WTC11 (cell line): ENCODE data around the gene NDUFA3. TPM values are rescaled to one million over a fixed set of nuclear protein-coding genes. Genes with fewer than 3 reads are reported as not detected.

Source experiments
- ATAC-seq: fragments of 200-7000 bp; cut with Tn5 transposase; 2 replicates; pipeline ENCODE4 v1.10.0; 2021; ENCODE audit warnings: mild to moderate bottlenecking, moderate library complexity
- CTCF ChIA-PET: fragments of 300-600 bp; sonication (Branson Sonifier 250); formaldehyde crosslinking; loops from one replicate; lab custom pipeline; 2021; ENCODE audit warnings: antibody characterized with exemption; lab: Charles Lee
- POLR2A ChIA-PET: fragments of 350-600 bp; sonication (Branson Sonifier 250); formaldehyde crosslinking; loops from one replicate; lab custom pipeline; 2021; ENCODE audit warnings: antibody characterized with exemption; lab: Charles Lee
- DNase-seq: peaks from one replicate; pipeline ENCODE4 v3.0.0; 2021; ENCODE audit warnings: low spot score
- H3K27ac Mint-ChIP-seq: 2 replicates; pipeline ENCODE4 v1.8.0; 2021; ENCODE audit warnings: mixed read lengths
- H3K27me3 Mint-ChIP-seq: 2 replicates; pipeline ENCODE4 v1.8.0; 2021; ENCODE audit warnings: low read depth, mild to moderate bottlenecking, moderate library complexity, mixed read lengths
- H3K36me3 Mint-ChIP-seq: 2 replicates; pipeline ENCODE4 v1.8.0; 2021; ENCODE audit warnings: mixed read lengths
- H3K4me1 Mint-ChIP-seq: 2 replicates; pipeline ENCODE4 v1.8.0; 2022; ENCODE audit warnings: mixed read lengths
- H3K4me3 Mint-ChIP-seq: 2 replicates; pipeline ENCODE4 v1.8.0; 2021; ENCODE audit warnings: mild to moderate bottlenecking, moderate library complexity, mixed read lengths
- H3K9me3 Mint-ChIP-seq: 2 replicates; pipeline ENCODE4 v1.8.0; 2021; ENCODE audit warnings: mixed read lengths
- ARID4B ChIP-seq: sonication (generic); formaldehyde crosslinking; IDR thresholded peaks from 2 replicates; pipeline ENCODE4 v1.8.0; 2023; ENCODE audit warnings: missing genetic modification reagents, mild to moderate bottlenecking, borderline replicate concordance
- ATF3 ChIP-seq: sonication (generic); formaldehyde crosslinking; conservative IDR thresholded peaks from 2 replicates; pipeline ENCODE4 v1.8.1; 2022; ENCODE audit warnings: mild to moderate bottlenecking, missing genetic modification reagents
- E2F5 ChIP-seq: sonication (generic); formaldehyde crosslinking; IDR thresholded peaks from 2 replicates; pipeline ENCODE4 v1.8.1; 2022; ENCODE audit warnings: mild to moderate bottlenecking, moderate library complexity, missing genetic modification reagents
- ETV6 ChIP-seq: sonication (generic); formaldehyde crosslinking; IDR thresholded peaks from 2 replicates; pipeline ENCODE4 v1.8.1; 2022; ENCODE audit warnings: mild to moderate bottlenecking, missing genetic modification reagents
- GABPB1 ChIP-seq: sonication (generic); formaldehyde crosslinking; IDR thresholded peaks from 2 replicates; pipeline ENCODE4 v1.8.1; 2023; ENCODE audit warnings: mild to moderate bottlenecking, missing genetic modification reagents
- IRF2 ChIP-seq: sonication (generic); formaldehyde crosslinking; IDR thresholded peaks from 2 replicates; pipeline ENCODE4 v1.8.0; 2022; ENCODE audit warnings: low read depth, missing genetic modification reagents, borderline replicate concordance
- KAT7 ChIP-seq: sonication (generic); formaldehyde crosslinking; IDR thresholded peaks from 2 replicates; pipeline ENCODE4 v1.8.1; 2023; ENCODE audit warnings: missing genetic modification reagents, mild to moderate bottlenecking, borderline replicate concordance
- NFATC4 ChIP-seq: fragments of 250-450 bp; sonication (Bioruptor Pico); IDR thresholded peaks from 2 replicates; pipeline ENCODE4 v1.9.0; 2021; ENCODE audit warnings: mild to moderate bottlenecking
- NFE2L1 ChIP-seq: sonication (generic); formaldehyde crosslinking; IDR thresholded peaks from 2 replicates; pipeline ENCODE4 v1.8.1; 2023; ENCODE audit warnings: missing genetic modification reagents
- NR2C2 ChIP-seq: sonication (generic); formaldehyde crosslinking; IDR thresholded peaks from 2 replicates; pipeline ENCODE4 v1.8.0; 2022; ENCODE audit warnings: mild to moderate bottlenecking, missing genetic modification reagents
- PREB ChIP-seq: sonication (generic); formaldehyde crosslinking; IDR thresholded peaks from 2 replicates; pipeline ENCODE4 v1.8.1; 2022; ENCODE audit warnings: mild to moderate bottlenecking, missing genetic modification reagents, moderate library complexity, borderline replicate concordance
- TEAD4 ChIP-seq: sonication (generic); formaldehyde crosslinking; IDR thresholded peaks from 2 replicates; pipeline ENCODE4 v1.8.0; 2022; ENCODE audit warnings: mild to moderate bottlenecking, missing genetic modification reagents
- ZNF219 ChIP-seq: sonication (generic); formaldehyde crosslinking; IDR thresholded peaks from 2 replicates; pipeline ENCODE4 v1.8.0; 2023; ENCODE audit warnings: missing genetic modification reagents, mild to moderate bottlenecking, borderline replicate concordance
- total RNA-seq: library from RNA; stranded (reverse); gene quantifications from 3 replicates; pipeline ENCODE4 v1.2.3, GENCODE V29; 2021
- TF ChIP-seq, protein P1 (sequence below): fragments of 250-450 bp; sonication (Bioruptor Pico); IDR thresholded peaks from 2 replicates; pipeline ENCODE4 v1.9.0; 2021; ENCODE audit warnings: mild to moderate bottlenecking, borderline replicate concordance

Gene NDUFA3
- total RNA-seq, 1 experiment from 2014 or later = 181 TPM

GRCh38 chr19:54100561-54100960 lies 2.1 kb upstream of the NDUFA3 start, which contains the start of gene OSCAR:
OSCAR (minus strand) TSS chr19:54100803; CDS start chr19:54100792, 11 bp downstream.
- H3K36me3 Mint-ChIP-seq = peaks cover 6% of the 10 kb centered on the region
- peak within 1 kb of the TSS; percentile 70 for H3K27ac Mint-ChIP-seq
- peaks cover 8% of the 10 kb centered on the region for H3K4me1 Mint-ChIP-seq
- peak within 1 kb of the TSS; percentile 46; the same call in 1 of the 2 replicates for H3K4me3 Mint-ChIP-seq
- H3K9me3 Mint-ChIP-seq = no peaks in the 10 kb centered on the region
- no peak for ATAC-seq
- ChIA-PET CTCF (interaction anchor here (1.6 kb wide), 1 partner anchor 71 kb away, joined by 6 read pairs; no protein-coding TSS in a partner anchor), POLR2A (no interaction called here)
- TF ChIP-seq NR2C2 (CRISPR knock-in tag) (no peak), IRF2 (CRISPR knock-in tag) (no peak), PREB (CRISPR knock-in tag) (no peak), ETV6 (CRISPR knock-in tag) (no peak), E2F5 (CRISPR knock-in tag) (no peak), NFATC4 (CRISPR knock-in tag) (no peak), ATF3 (CRISPR knock-in tag) (no peak), KAT7 (CRISPR knock-in tag) (no peak), GABPB1 (CRISPR knock-in tag) (no peak)
- no peak for DNase-seq
- H3K27me3 Mint-ChIP-seq = peaks cover 12% of the 10 kb centered on the region

DNA sequence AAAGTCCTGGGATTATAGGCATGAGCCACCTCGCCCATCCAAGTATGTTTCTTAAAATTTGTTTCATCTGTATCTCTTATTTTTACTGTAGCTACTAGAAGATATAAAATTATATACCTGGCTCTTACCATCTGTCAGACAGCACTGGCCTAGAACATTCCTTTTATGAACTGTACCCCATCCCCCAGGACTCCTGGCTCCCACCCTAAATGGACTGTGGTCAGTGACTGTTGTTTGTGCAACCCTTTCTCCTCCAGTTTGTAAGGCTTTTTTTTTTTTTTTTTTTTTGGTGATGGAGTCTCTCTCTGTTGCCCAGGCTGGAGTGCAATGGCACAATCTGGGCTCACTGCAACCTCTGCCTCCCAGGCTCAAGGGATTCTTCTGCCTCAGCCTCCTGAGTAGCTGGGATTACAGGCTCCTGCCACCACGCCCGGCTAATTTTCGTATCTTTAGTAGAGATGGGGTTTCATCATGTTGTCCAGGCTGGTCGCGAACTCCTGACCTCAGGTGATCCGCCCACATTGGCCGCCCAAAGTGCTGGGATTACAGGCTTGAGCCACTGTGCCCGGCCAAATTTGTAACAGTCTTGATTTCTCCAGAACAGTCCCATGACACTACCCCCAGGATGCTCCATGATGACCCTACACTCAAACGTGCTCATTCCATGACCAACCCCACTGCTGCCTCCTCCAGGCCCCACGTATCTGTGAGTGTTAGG lies 2.5 kb downstream of the NDUFA3 start:
- TF ChIP-seq TEAD4 (no peak), ARID4B (no peak), NFE2L1 (CRISPR knock-in tag) (no peak), ZNF219 (CRISPR knock-in tag) (no peak)
- TF ChIP-seq, protein P1, sequence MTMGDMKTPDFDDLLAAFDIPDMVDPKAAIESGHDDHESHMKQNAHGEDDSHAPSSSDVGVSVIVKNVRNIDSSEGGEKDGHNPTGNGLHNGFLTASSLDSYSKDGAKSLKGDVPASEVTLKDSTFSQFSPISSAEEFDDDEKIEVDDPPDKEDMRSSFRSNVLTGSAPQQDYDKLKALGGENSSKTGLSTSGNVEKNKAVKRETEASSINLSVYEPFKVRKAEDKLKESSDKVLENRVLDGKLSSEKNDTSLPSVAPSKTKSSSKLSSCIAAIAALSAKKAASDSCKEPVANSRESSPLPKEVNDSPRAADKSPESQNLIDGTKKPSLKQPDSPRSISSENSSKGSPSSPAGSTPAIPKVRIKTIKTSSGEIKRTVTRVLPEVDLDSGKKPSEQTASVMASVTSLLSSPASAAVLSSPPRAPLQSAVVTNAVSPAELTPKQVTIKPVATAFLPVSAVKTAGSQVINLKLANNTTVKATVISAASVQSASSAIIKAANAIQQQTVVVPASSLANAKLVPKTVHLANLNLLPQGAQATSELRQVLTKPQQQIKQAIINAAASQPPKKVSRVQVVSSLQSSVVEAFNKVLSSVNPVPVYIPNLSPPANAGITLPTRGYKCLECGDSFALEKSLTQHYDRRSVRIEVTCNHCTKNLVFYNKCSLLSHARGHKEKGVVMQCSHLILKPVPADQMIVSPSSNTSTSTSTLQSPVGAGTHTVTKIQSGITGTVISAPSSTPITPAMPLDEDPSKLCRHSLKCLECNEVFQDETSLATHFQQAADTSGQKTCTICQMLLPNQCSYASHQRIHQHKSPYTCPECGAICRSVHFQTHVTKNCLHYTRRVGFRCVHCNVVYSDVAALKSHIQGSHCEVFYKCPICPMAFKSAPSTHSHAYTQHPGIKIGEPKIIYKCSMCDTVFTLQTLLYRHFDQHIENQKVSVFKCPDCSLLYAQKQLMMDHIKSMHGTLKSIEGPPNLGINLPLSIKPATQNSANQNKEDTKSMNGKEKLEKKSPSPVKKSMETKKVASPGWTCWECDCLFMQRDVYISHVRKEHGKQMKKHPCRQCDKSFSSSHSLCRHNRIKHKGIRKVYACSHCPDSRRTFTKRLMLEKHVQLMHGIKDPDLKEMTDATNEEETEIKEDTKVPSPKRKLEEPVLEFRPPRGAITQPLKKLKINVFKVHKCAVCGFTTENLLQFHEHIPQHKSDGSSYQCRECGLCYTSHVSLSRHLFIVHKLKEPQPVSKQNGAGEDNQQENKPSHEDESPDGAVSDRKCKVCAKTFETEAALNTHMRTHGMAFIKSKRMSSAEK = no peak
- peaks cover 3% of the 10 kb centered on the region for H3K4me1 Mint-ChIP-seq
- peak overlapping the region; percentile 14; the same call in 1 of the 2 replicates for H3K4me3 Mint-ChIP-seq
- ChIA-PET CTCF (no interaction called here), POLR2A (interaction anchor here (3.4 kb wide), 1 partner anchor 10 kb away, joined by 10 read pairs; the partner anchor contains the start of genes PRPF31 and TFPT)
- ATAC-seq = no peak
- no peaks in the 10 kb centered on the region for H3K9me3 Mint-ChIP-seq
- H3K36me3 Mint-ChIP-seq = peaks cover 41% of the 10 kb centered on the region
- no peak overlapping the region for H3K27ac Mint-ChIP-seq
- no peak for DNase-seq
- H3K27me3 Mint-ChIP-seq = no peaks in the 10 kb centered on the region; the same call in 1 of the 2 replicates
